Uterus (tissue), 2 donors: ENCODE results near the gene NDUFS2.

Experiments used
- POLR2A ChIP-seq, 2 donors: fragments of 450-650 bp; IDR thresholded peaks; one replicate each; pipeline ENCODE4 v1.6.1; 2016; ENCODE audit warnings: antibody characterized with exemption in 2 of 2, mild to moderate bottlenecking in 1 of 2, moderate library complexity in 1 of 2
- TF ChIP-seq, protein P1 (sequence below), 4 experiments: fragments of 200-600 bp in 2 of 4; fragments of 450-650 bp in 2 of 4; sonication (generic) in 2 of 4; IDR thresholded peaks; one replicate each; pipeline ENCODE4 v1.5.1; 2016 to 2019; ENCODE audit warnings: antibody characterized with exemption in 4 of 4, mild to moderate bottlenecking in 2 of 4, moderate library complexity in 1 of 4

DNA sequence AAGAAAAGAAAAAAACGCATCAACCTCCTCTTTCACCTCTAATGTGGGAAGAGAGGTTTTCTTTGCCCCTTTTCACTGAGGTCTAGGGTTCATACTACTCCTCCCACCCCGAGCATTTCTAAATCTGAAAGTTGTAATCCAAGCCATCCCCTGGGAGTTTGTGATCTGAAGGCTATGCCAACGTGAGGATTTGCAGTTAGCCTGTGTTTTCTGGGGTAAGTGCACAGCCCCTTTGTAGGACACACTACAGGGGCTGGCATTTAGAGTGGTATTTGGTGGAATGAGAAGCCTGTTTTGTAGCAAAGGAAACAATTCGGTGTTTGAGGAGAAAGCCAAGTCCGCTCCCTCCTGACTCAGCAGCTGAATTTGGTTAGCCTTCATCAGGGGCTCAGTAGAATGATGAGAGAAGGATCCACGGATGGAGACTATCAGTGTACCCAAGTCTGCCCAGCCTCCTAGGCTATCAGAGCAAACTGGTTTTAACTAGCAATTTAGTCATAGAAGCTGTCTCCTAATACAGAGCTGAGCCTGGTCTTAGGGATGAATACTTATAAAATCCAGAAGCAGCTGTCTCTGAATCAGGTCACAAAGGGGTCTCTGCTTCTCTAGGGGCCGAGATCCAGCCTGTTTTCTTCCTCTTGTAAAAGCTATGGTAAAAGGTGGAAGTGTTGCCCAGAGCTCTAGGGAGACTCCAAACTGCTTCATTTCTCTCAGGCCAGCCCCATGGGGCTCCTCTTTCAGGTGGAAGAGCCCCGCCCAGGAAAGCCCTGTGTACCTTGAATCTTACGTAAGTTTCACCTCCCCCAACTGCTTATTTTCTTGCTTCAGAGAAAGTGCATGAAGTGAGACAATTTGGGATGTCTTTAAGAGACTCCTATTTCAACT is 58.5 kb downstream of the NDUFS2 start:
- TF ChIP-seq, protein P1, sequence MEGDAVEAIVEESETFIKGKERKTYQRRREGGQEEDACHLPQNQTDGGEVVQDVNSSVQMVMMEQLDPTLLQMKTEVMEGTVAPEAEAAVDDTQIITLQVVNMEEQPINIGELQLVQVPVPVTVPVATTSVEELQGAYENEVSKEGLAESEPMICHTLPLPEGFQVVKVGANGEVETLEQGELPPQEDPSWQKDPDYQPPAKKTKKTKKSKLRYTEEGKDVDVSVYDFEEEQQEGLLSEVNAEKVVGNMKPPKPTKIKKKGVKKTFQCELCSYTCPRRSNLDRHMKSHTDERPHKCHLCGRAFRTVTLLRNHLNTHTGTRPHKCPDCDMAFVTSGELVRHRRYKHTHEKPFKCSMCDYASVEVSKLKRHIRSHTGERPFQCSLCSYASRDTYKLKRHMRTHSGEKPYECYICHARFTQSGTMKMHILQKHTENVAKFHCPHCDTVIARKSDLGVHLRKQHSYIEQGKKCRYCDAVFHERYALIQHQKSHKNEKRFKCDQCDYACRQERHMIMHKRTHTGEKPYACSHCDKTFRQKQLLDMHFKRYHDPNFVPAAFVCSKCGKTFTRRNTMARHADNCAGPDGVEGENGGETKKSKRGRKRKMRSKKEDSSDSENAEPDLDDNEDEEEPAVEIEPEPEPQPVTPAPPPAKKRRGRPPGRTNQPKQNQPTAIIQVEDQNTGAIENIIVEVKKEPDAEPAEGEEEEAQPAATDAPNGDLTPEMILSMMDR (IDR thresholded peaks at IDR 0.05), result no peak
- TF ChIP-seq POLR2A (IDR thresholded peaks at IDR 0.05), result no peak
